ENCODE results near the gene ZNF594.
"Not testable (repeated sequence)": the region's sequence is repeated elsewhere in the genome, so short reads cannot be mapped to it uniquely, and the experiment has no call there.

ZNF594 gene

GRCh38 chr17:5138616-5139457, 52.8 kb downstream of the ZNF594 start:
- Histone ChIP-seq H3K4me3 (ENCODE audit: low read length) (no peak overlapping the region), H3K4me2 (ENCODE audit: low read length) (no peak overlapping the region)

GRCh38 chr17:5138198-5138544, 53.5 kb downstream of the ZNF594 start:
- not testable (repeated sequence) for H3K4me3 ChIP-seq (ENCODE audit: low read length); H3K9me3 ChIP-seq (ENCODE audit: insufficient read depth, low read length); H3K27ac ChIP-seq (ENCODE audit: low read length); H2AFZ ChIP-seq (ENCODE audit: low read depth, low read length); H3K79me2 ChIP-seq (ENCODE audit: low read length); H3K36me3 ChIP-seq (replicated peaks; ENCODE audit: low read depth, low read length); H3K27me3 ChIP-seq (ENCODE audit: low read depth, low read length); H3K4me1 ChIP-seq (ENCODE audit: low read length); H3K4me2 ChIP-seq (ENCODE audit: low read length); H3K9ac ChIP-seq (ENCODE audit: low read length); H4K20me1 ChIP-seq (ENCODE audit: insufficient read depth, low read length)

More at GRCh38 chr17:5138616-5139457, 52.8 kb downstream of the ZNF594 start:
- no peaks in the 10 kb centered on the region for H3K79me2 ChIP-seq (ENCODE audit: low read length)
- H2AFZ ChIP-seq (ENCODE audit: low read depth, low read length) = no peak overlapping the region
- H4K20me1 ChIP-seq (ENCODE audit: insufficient read depth, low read length) = no peaks in the 10 kb centered on the region
- no peak overlapping the region for H3K9ac ChIP-seq (ENCODE audit: low read length)
- H3K27me3 ChIP-seq (ENCODE audit: low read depth, low read length) = no peaks in the 10 kb centered on the region
- no peak overlapping the region for H3K27ac ChIP-seq (ENCODE audit: low read length)
- H3K36me3 ChIP-seq (replicated peaks; ENCODE audit: low read depth, low read length) = no peaks in the 10 kb centered on the region
- no peaks in the 10 kb centered on the region for H3K4me1 ChIP-seq (ENCODE audit: low read length)
- no peaks in the 10 kb centered on the region for H3K9me3 ChIP-seq (ENCODE audit: insufficient read depth, low read length)
- TF ChIP-seq, protein P1, sequence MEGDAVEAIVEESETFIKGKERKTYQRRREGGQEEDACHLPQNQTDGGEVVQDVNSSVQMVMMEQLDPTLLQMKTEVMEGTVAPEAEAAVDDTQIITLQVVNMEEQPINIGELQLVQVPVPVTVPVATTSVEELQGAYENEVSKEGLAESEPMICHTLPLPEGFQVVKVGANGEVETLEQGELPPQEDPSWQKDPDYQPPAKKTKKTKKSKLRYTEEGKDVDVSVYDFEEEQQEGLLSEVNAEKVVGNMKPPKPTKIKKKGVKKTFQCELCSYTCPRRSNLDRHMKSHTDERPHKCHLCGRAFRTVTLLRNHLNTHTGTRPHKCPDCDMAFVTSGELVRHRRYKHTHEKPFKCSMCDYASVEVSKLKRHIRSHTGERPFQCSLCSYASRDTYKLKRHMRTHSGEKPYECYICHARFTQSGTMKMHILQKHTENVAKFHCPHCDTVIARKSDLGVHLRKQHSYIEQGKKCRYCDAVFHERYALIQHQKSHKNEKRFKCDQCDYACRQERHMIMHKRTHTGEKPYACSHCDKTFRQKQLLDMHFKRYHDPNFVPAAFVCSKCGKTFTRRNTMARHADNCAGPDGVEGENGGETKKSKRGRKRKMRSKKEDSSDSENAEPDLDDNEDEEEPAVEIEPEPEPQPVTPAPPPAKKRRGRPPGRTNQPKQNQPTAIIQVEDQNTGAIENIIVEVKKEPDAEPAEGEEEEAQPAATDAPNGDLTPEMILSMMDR (IDR thresholded peaks at IDR 0.05; ENCODE audit: low read depth, low read length) = no peak
- TF ChIP-seq EZH2phosphoT487 (IDR thresholded peaks at IDR 0.05; ENCODE audit: low read depth) = no peak

GRCh38 chr17:5137511-5138197, 54.0 kb downstream of the ZNF594 start:
- H3K36me3 ChIP-seq (replicated peaks; ENCODE audit: low read depth, low read length) = not testable (repeated sequence)

GRCh38 chr17:5136580-5137412, 54.9 kb downstream of the ZNF594 start:
- H4K20me1 ChIP-seq (ENCODE audit: insufficient read depth, low read length); H3K4me2 ChIP-seq (ENCODE audit: low read length); H3K9ac ChIP-seq (ENCODE audit: low read length); H3K27ac ChIP-seq (ENCODE audit: low read length); H2AFZ ChIP-seq (ENCODE audit: low read depth, low read length); H3K4me3 ChIP-seq (ENCODE audit: low read length); H3K4me1 ChIP-seq (ENCODE audit: low read length); H3K27me3 ChIP-seq (ENCODE audit: low read depth, low read length); H3K9me3 ChIP-seq (ENCODE audit: insufficient read depth, low read length); H3K79me2 ChIP-seq (ENCODE audit: low read length); H3K36me3 ChIP-seq (replicated peaks; ENCODE audit: low read depth, low read length): not testable (repeated sequence)

More at GRCh38 chr17:5137511-5138197, 54.0 kb downstream of the ZNF594 start:
- not testable (repeated sequence) for H2AFZ ChIP-seq (ENCODE audit: low read depth, low read length); H3K27ac ChIP-seq (ENCODE audit: low read length); H3K4me1 ChIP-seq (ENCODE audit: low read length); H3K4me3 ChIP-seq (ENCODE audit: low read length); H3K9ac ChIP-seq (ENCODE audit: low read length); H4K20me1 ChIP-seq (ENCODE audit: insufficient read depth, low read length); H3K27me3 ChIP-seq (ENCODE audit: low read depth, low read length); H3K9me3 ChIP-seq (ENCODE audit: insufficient read depth, low read length); H3K4me2 ChIP-seq (ENCODE audit: low read length); H3K79me2 ChIP-seq (ENCODE audit: low read length)

DNA sequence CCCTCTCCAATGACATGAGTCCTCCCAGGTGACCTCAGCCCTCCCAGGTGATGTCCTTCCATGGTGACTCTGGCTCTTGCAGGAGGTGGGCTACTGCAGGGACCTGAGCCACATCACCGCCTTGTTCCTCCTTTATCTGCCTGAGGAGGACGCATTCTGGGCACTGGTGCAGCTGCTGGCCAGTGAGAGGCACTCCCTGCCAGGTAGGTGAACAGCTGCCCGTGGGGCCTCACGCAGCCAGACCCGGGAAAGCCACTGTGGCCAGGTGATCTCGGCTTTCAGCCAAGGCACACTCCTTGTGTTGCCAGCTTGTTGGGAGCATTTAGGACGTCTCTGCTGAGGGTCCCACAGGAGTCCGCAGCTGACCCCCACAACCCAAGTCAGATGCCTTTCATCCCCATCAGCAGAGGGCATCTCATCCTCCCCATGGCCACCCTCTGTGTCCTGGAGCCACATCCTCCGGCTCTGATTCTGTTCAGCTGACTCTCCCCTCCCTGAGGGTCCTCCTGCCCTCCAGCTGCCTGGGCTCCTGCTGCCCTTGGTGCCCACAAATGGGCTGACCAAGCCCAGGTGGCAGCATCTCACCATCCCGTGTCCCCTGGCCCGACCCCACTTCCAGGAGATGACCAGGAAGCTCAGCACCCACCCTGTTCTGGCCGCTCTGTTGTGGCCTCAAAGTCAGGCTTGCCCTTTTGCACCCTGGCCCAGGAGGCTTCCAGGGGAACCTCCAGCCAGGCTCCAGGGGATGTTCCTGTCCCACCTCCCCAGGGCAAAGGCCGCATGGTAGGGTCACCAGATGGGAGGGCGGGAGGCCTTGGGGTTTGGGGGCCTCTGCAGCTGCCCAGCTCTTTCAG, 55.7 kb downstream of the ZNF594 start:
- TF ChIP-seq, protein P1 (IDR thresholded peaks at IDR 0.05; ENCODE audit: low read depth, low read length) = no peak
- TF ChIP-seq EZH2phosphoT487 (IDR thresholded peaks at IDR 0.05; ENCODE audit: low read depth) = no peak
- Histone ChIP-seq H3K4me3 (ENCODE audit: low read length) (no peak overlapping the region), H3K9ac (ENCODE audit: low read length) (no peak overlapping the region), H3K27me3 (ENCODE audit: low read depth, low read length) (no peaks in the 10 kb centered on the region), H3K27ac (ENCODE audit: low read length) (no peak overlapping the region), H4K20me1 (ENCODE audit: insufficient read depth, low read length) (no peaks in the 10 kb centered on the region), H3K4me1 (ENCODE audit: low read length) (no peaks in the 10 kb centered on the region), H3K36me3 (replicated peaks; ENCODE audit: low read depth, low read length) (no peaks in the 10 kb centered on the region), H3K4me2 (ENCODE audit: low read length) (no peak overlapping the region), H2AFZ (ENCODE audit: low read depth, low read length) (no peak overlapping the region), H3K79me2 (ENCODE audit: low read length) (no peaks in the 10 kb centered on the region), H3K9me3 (ENCODE audit: insufficient read depth, low read length) (no peaks in the 10 kb centered on the region)

DNA sequence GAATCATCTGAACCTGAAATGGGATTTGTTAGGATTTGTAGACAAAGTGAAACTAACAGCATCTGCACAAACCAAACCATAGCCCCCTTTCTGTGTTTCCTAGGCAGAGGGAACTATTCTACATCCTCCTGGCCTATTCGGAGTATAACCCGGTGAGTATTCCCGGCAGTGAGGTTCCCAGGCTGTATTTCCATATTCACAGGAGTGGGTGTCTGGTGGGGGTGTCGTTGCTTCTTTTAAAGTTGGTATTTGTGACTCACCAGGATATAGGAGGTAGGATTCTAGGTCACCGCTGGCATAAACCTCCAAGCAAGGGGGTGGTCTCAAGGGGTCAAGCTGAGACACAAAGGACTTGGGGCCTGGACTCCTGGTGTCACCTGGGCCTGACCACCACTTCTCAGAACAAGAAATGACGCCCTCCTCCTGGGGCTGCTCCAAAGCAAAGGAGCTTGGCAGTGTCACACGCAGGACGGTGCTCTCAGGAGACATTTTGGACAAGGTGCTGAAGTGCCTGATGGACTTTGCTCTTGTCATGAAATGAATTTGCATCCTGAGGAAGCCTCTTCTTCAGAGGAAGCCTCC, 56.4 kb downstream of the ZNF594 start:
- H3K36me3 ChIP-seq (replicated peaks; ENCODE audit: low read depth, low read length); H3K9me3 ChIP-seq (ENCODE audit: insufficient read depth, low read length); H3K9ac ChIP-seq (ENCODE audit: low read length); H3K4me2 ChIP-seq (ENCODE audit: low read length); H3K79me2 ChIP-seq (ENCODE audit: low read length); H3K27me3 ChIP-seq (ENCODE audit: low read depth, low read length); H3K4me3 ChIP-seq (ENCODE audit: low read length); H3K27ac ChIP-seq (ENCODE audit: low read length); H3K4me1 ChIP-seq (ENCODE audit: low read length); H4K20me1 ChIP-seq (ENCODE audit: insufficient read depth, low read length); H2AFZ ChIP-seq (ENCODE audit: low read depth, low read length): not testable (repeated sequence)

Measured in OCI-LY3 (cell line).